Measurements from ENCODE around the gene HPX. TPM values are rescaled to one million over a fixed set of nuclear protein-coding genes. Genes with fewer than 3 reads are reported as not detected.

Gene HPX
- total RNA-seq, 1 donor from 2014 or later: 1.7 TPM

- DNase-seq (ENCODE audit: low read depth) (no peak), FAIRE-seq (no peak)
- no peaks in the 10 kb centered on the region for H4K20me1 ChIP-seq (ENCODE audit: insufficient read depth, low read length)
- Mint-ChIP-seq H3K36me3 (ENCODE audit: low read depth, unreplicated experiment) (no peaks in the 10 kb centered on the region), H3K4me3 (ENCODE audit: unreplicated experiment) (no peak overlapping the region), H3K27ac (ENCODE audit: unreplicated experiment) (no peak overlapping the region), H3K4me1 (ENCODE audit: low read depth, unreplicated experiment) (peaks cover 4% of the 10 kb centered on the region), H3K9me3 (ENCODE audit: unreplicated experiment) (no peaks in the 10 kb centered on the region), H3K27me3 (ENCODE audit: low read depth, unreplicated experiment) (peaks cover 10% of the 10 kb centered on the region)
- peaks cover 5% of the 10 kb centered on the region for H3K27me3 ChIP-seq (ENCODE audit: insufficient read depth, low read length)
- H3K36me3 ChIP-seq (ENCODE audit: insufficient read depth, low read length): no peaks in the 10 kb centered on the region
- TF ChIP-seq, protein P1, sequence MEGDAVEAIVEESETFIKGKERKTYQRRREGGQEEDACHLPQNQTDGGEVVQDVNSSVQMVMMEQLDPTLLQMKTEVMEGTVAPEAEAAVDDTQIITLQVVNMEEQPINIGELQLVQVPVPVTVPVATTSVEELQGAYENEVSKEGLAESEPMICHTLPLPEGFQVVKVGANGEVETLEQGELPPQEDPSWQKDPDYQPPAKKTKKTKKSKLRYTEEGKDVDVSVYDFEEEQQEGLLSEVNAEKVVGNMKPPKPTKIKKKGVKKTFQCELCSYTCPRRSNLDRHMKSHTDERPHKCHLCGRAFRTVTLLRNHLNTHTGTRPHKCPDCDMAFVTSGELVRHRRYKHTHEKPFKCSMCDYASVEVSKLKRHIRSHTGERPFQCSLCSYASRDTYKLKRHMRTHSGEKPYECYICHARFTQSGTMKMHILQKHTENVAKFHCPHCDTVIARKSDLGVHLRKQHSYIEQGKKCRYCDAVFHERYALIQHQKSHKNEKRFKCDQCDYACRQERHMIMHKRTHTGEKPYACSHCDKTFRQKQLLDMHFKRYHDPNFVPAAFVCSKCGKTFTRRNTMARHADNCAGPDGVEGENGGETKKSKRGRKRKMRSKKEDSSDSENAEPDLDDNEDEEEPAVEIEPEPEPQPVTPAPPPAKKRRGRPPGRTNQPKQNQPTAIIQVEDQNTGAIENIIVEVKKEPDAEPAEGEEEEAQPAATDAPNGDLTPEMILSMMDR (IDR thresholded peaks at IDR 0.05; ENCODE audit: insufficient read depth, low read depth, low read length): no peak
- TF ChIP-seq EZH2 (IDR thresholded peaks at IDR 0.05; ENCODE audit: insufficient read depth, low read length): no peak
- H3K4me3 ChIP-seq (ENCODE audit: insufficient read depth, low read depth, low read length): no peak overlapping the region
- no peak overlapping the region for H3K4me2 ChIP-seq (ENCODE audit: low read length)
- H3K9ac ChIP-seq (ENCODE audit: low read length): no peak overlapping the region
- H3K9me3 ChIP-seq (ENCODE audit: insufficient read depth, low read depth, low read length): no peaks in the 10 kb centered on the region
- no peak overlapping the region for H2AFZ ChIP-seq (ENCODE audit: low read depth, low read length)
- H3K27ac ChIP-seq (ENCODE audit: low read depth, low read length): no peak overlapping the region
- no peaks in the 10 kb centered on the region for H3K79me2 ChIP-seq (ENCODE audit: insufficient read depth, low read length)
- no peaks in the 10 kb centered on the region for H3K4me1 ChIP-seq (ENCODE audit: insufficient read depth, low read length)
These were observed 13.3 kb downstream of the HPX start for GRCh38 chr11:6427516-6427915.

GRCh38 chr11:6420677-6421076 is 20.1 kb downstream of the HPX start:
- peaks cover 19% of the 10 kb centered on the region for H4K20me1 ChIP-seq (ENCODE audit: insufficient read depth, low read length)
- H3K4me3 ChIP-seq (ENCODE audit: insufficient read depth, low read depth, low read length): no peak overlapping the region
- no peak overlapping the region for H3K4me3 Mint-ChIP-seq (ENCODE audit: unreplicated experiment)
- no peaks in the 10 kb centered on the region for H3K36me3 Mint-ChIP-seq (ENCODE audit: low read depth, unreplicated experiment)
- no peak overlapping the region for H3K27ac ChIP-seq (ENCODE audit: low read depth, low read length)
- no peak for DNase-seq (ENCODE audit: low read depth)
- H3K4me1 Mint-ChIP-seq (ENCODE audit: low read depth, unreplicated experiment): peaks cover 2% of the 10 kb centered on the region
- no peaks in the 10 kb centered on the region for H3K9me3 Mint-ChIP-seq (ENCODE audit: unreplicated experiment)
- peaks cover 10% of the 10 kb centered on the region for H3K27me3 Mint-ChIP-seq (ENCODE audit: low read depth, unreplicated experiment)
- H2AFZ ChIP-seq (ENCODE audit: low read depth, low read length): no peak overlapping the region
- no peak for FAIRE-seq
- H3K27me3 ChIP-seq (ENCODE audit: insufficient read depth, low read length): peaks cover 5% of the 10 kb centered on the region
- H3K4me1 ChIP-seq (ENCODE audit: insufficient read depth, low read length): peaks cover 7% of the 10 kb centered on the region
- H3K79me2 ChIP-seq (ENCODE audit: insufficient read depth, low read length): peaks cover 10% of the 10 kb centered on the region
- no peak for TF ChIP-seq EZH2 (IDR thresholded peaks at IDR 0.05; ENCODE audit: insufficient read depth, low read length)
- H3K9ac ChIP-seq (ENCODE audit: low read length): no peak overlapping the region
- H3K9me3 ChIP-seq (ENCODE audit: insufficient read depth, low read depth, low read length): no peaks in the 10 kb centered on the region
- H3K27ac Mint-ChIP-seq (ENCODE audit: unreplicated experiment): no peak overlapping the region
- no peaks in the 10 kb centered on the region for H3K36me3 ChIP-seq (ENCODE audit: insufficient read depth, low read length)
- H3K4me2 ChIP-seq (ENCODE audit: low read length): no peak overlapping the region

GRCh38 chr11:6419009-6419631 is 21.7 kb downstream of the HPX start, which contains the start of gene APBB1:
Gene APBB1 (minus strand): TSS chr11:6419094. CDS start chr11:6411347, 7,747 bp downstream.
- H3K9me3 Mint-ChIP-seq (ENCODE audit: unreplicated experiment): no peaks in the 10 kb centered on the region
- H3K4me3 ChIP-seq (ENCODE audit: insufficient read depth, low read depth, low read length): peak within 1 kb of the TSS; percentile 78
- H4K20me1 ChIP-seq (ENCODE audit: insufficient read depth, low read length): peaks cover 34% of the 10 kb centered on the region
- H3K9ac ChIP-seq (ENCODE audit: low read length): peak within 1 kb of the TSS; percentile 86
- TF ChIP-seq, protein P1 (IDR thresholded peaks at IDR 0.05; ENCODE audit: insufficient read depth, low read depth, low read length): no peak
- TF ChIP-seq EZH2 (IDR thresholded peaks at IDR 0.05; ENCODE audit: insufficient read depth, low read length): no peak
- H3K27me3 ChIP-seq (ENCODE audit: insufficient read depth, low read length): peaks cover 5% of the 10 kb centered on the region
- H3K4me2 ChIP-seq (ENCODE audit: low read length): peak within 1 kb of the TSS; percentile 95
- H3K79me2 ChIP-seq (ENCODE audit: insufficient read depth, low read length): peaks cover 24% of the 10 kb centered on the region
- H2AFZ ChIP-seq (ENCODE audit: low read depth, low read length): peak within 1 kb of the TSS; percentile 90
- peak within 1 kb of the TSS; percentile 24 for H3K27ac ChIP-seq (ENCODE audit: low read depth, low read length)
- H3K4me3 Mint-ChIP-seq (ENCODE audit: unreplicated experiment): peak within 1 kb of the TSS; percentile 84
- H3K9me3 ChIP-seq (ENCODE audit: insufficient read depth, low read depth, low read length): no peaks in the 10 kb centered on the region
- H3K4me1 ChIP-seq (ENCODE audit: insufficient read depth, low read length): peaks cover 7% of the 10 kb centered on the region
- H3K36me3 Mint-ChIP-seq (ENCODE audit: low read depth, unreplicated experiment): no peaks in the 10 kb centered on the region
- peak; percentile 28 for DNase-seq (ENCODE audit: low read depth)
- H3K36me3 ChIP-seq (ENCODE audit: insufficient read depth, low read length): no peaks in the 10 kb centered on the region
- FAIRE-seq: no peak
- peaks cover 2% of the 10 kb centered on the region for H3K4me1 Mint-ChIP-seq (ENCODE audit: low read depth, unreplicated experiment)
- H3K27ac Mint-ChIP-seq (ENCODE audit: unreplicated experiment): peak within 1 kb of the TSS; percentile 11
- peaks cover 8% of the 10 kb centered on the region for H3K27me3 Mint-ChIP-seq (ENCODE audit: low read depth, unreplicated experiment)

All from astrocyte (in vitro differentiated cells and primary cell).